Caco-2 (cell line): ENCODE data around the gene DOCK2. TPM values are rescaled to one million over a fixed set of nuclear protein-coding genes. Genes with fewer than 3 reads are reported as not detected.

Experiments
- BruUV-seq: library from RNA; stranded (reverse); fragments of 400-500 nt; replicated peaks from 2 replicates; lab custom pipeline; 2021; lab: Mats Ljungman, UMichigan
- CTCF ChIA-PET: fragments of 300-600 bp; sonication (Branson Sonifier 250); formaldehyde crosslinking; loops from one replicate; lab custom pipeline; 2022; ENCODE audit warnings: antibody characterized with exemption; lab: Charles Lee
- POLR2A ChIA-PET: fragments of 300-600 bp; sonication (Branson Sonifier 250); formaldehyde crosslinking; loops from one replicate; lab custom pipeline; 2022; ENCODE audit warnings: antibody characterized with exemption; lab: Charles Lee
- DNase-seq, 2 experiments: peaks; one replicate each; pipeline versions ENCODE4 v3.0.0 to v3.0.0-alpha.2; 2020 to 2022
- H3K27me3 ChIP-seq: replicated peaks from 2 replicates; pipeline ENCODE4 v1.6.0; 2011; ENCODE audit warnings: low read length; ENCODE audit not compliant: control insufficient read depth, insufficient read depth
- H3K36me3 ChIP-seq: 2 replicates; pipeline ENCODE4 v1.5.1; 2011; ENCODE audit warnings: low read length; ENCODE audit not compliant: control insufficient read depth, insufficient read depth
- H3K4me1 ChIP-seq: fragments of 250-450 bp; sonication (Bioruptor Pico); 2 replicates; pipeline ENCODE4 v1.5.1; 2020; ENCODE audit warnings: mild to moderate bottlenecking
- H3K4me3 ChIP-seq: 2 replicates; pipeline ENCODE4 v1.5.1; 2011; ENCODE audit warnings: low read depth, mild to moderate bottlenecking, control low read depth, low read length
- H3K9me3 ChIP-seq: fragments of 250-450 bp; sonication (Bioruptor Pico); 2 replicates; pipeline ENCODE4 v1.5.1; 2020; ENCODE audit warnings: mild to moderate bottlenecking, moderate library complexity
- H3K27ac Mint-ChIP-seq: one replicate; pipeline ENCODE4 v1.8.0; 2022; ENCODE audit warnings: mixed read lengths; ENCODE audit not compliant: unreplicated experiment
- H3K27me3 Mint-ChIP-seq: one replicate; pipeline ENCODE4 v1.8.0; 2022; ENCODE audit warnings: mixed read lengths; ENCODE audit not compliant: insufficient read depth, unreplicated experiment
- H3K36me3 Mint-ChIP-seq: one replicate; pipeline ENCODE4 v1.8.0; 2022; ENCODE audit warnings: mild to moderate bottlenecking, mixed read lengths; ENCODE audit not compliant: insufficient read depth, unreplicated experiment
- H3K4me1 Mint-ChIP-seq: one replicate; pipeline ENCODE4 v1.8.0; 2022; ENCODE audit warnings: low read depth, mixed read lengths; ENCODE audit not compliant: unreplicated experiment
- H3K4me3 Mint-ChIP-seq: one replicate; pipeline ENCODE4 v1.8.0; 2022; ENCODE audit warnings: mild to moderate bottlenecking, moderate library complexity, mixed read lengths; ENCODE audit not compliant: unreplicated experiment
- H3K9me3 Mint-ChIP-seq: one replicate; pipeline ENCODE4 v1.8.0; 2022; ENCODE audit warnings: mixed read lengths; ENCODE audit not compliant: unreplicated experiment
- CTCF ChIP-seq, 2 experiments: fragments of 200-600 bp in 1 of 2; IDR thresholded peaks; 1 replicate in 1 of 2; 2 replicates in 1 of 2; pipeline versions ENCODE4 v1.5.1 to v1.8.0; 2011 to 2022; ENCODE audit warnings: antibody characterized with exemption in 1 of 2, control low read depth in 1 of 2, inconsistent platforms in 1 of 2, low read depth in 1 of 2, low read length in 1 of 2, mild to moderate bottlenecking in 1 of 2, moderate library complexity in 1 of 2; ENCODE audit not compliant: insufficient read depth in 1 of 2, severe bottlenecking in 1 of 2, unreplicated experiment in 1 of 2
- intact Hi-C: fragments of 100-400 bp; cut with micrococcal nuclease; formaldehyde crosslinking; loops from one replicate; pipeline ENCODE4 v1.10.0; 2022; ENCODE audit not compliant: unreplicated experiment
- total RNA-seq: library from RNA; stranded (reverse); gene quantifications from 2 replicates; pipeline ENCODE4 v1.2.3, GENCODE V29; 2022

DOCK2 gene
- total RNA-seq, 1 experiment from 2014 or later, result 0.09 TPM

- Mint-ChIP-seq H3K4me3 (no peak overlapping the region), H3K9me3 (no peaks in the 10 kb centered on the region), H3K4me1 (no peaks in the 10 kb centered on the region), H3K27ac (no peak overlapping the region), H3K36me3 (no peaks in the 10 kb centered on the region), H3K27me3 (peaks cover 10% of the 10 kb centered on the region)
- Histone ChIP-seq H3K9me3 (no peaks in the 10 kb centered on the region), H3K36me3 (no peaks in the 10 kb centered on the region), H3K4me3 (no peak overlapping the region), H3K27me3 (no peaks in the 10 kb centered on the region; the same call in 1 of the 2 replicates), H3K4me1 (no peaks in the 10 kb centered on the region)
- DNase-seq, result no peak
- POLR2A ChIA-PET, result no interaction called here
- intact Hi-C loops, result no loop called here
- no TSS peak for BruUV-seq
- CTCF ChIA-PET, result no interaction called here
- no peak for TF ChIP-seq CTCF (IDR thresholded peaks at IDR 0.05; ENCODE audit: insufficient read depth in 1 of 2, low read depth in 1 of 2, low read length in 1 of 2, severe bottlenecking in 1 of 2, unreplicated experiment in 1 of 2)
Measured at GRCh38 chr5:169760229-169760628, 123.2 kb downstream of the DOCK2 start.

GRCh38 chr5:169762338-169763095 is 125.4 kb downstream of the DOCK2 start:
- POLR2A ChIA-PET, result no interaction called here
- H3K4me3 ChIP-seq, result no peak overlapping the region
- CTCF ChIA-PET, result no interaction called here
- Mint-ChIP-seq H3K27me3 (peaks cover 10% of the 10 kb centered on the region), H3K4me3 (no peak overlapping the region), H3K9me3 (no peaks in the 10 kb centered on the region), H3K27ac (no peak overlapping the region), H3K4me1 (no peaks in the 10 kb centered on the region), H3K36me3 (no peaks in the 10 kb centered on the region)
- H3K27me3 ChIP-seq, result no peaks in the 10 kb centered on the region; the same call in 1 of the 2 replicates
- no peak for DNase-seq
- no peaks in the 10 kb centered on the region for H3K36me3 ChIP-seq
- no peak for TF ChIP-seq CTCF (IDR thresholded peaks at IDR 0.05; ENCODE audit: insufficient read depth in 1 of 2, low read depth in 1 of 2, low read length in 1 of 2, severe bottlenecking in 1 of 2, unreplicated experiment in 1 of 2)
- intact Hi-C loops, result no loop called here
- no peaks in the 10 kb centered on the region for H3K9me3 ChIP-seq
- no TSS peak for BruUV-seq
- H3K4me1 ChIP-seq, result no peaks in the 10 kb centered on the region

- Histone ChIP-seq H3K27me3 (no peaks in the 10 kb centered on the region; the same call in 1 of the 2 replicates), H3K4me1 (no peaks in the 10 kb centered on the region), H3K36me3 (no peaks in the 10 kb centered on the region), H3K4me3 (no peak overlapping the region), H3K9me3 (no peaks in the 10 kb centered on the region)
- POLR2A ChIA-PET, result no interaction called here
- H3K27me3 Mint-ChIP-seq, result peaks cover 10% of the 10 kb centered on the region
- no TSS peak for BruUV-seq
- no peak overlapping the region for H3K27ac Mint-ChIP-seq
- H3K36me3 Mint-ChIP-seq, result no peaks in the 10 kb centered on the region
- no peaks in the 10 kb centered on the region for H3K4me1 Mint-ChIP-seq
- CTCF ChIA-PET, result no interaction called here
- no peak for DNase-seq
- intact Hi-C loops, result no loop called here
- no peak for TF ChIP-seq CTCF (IDR thresholded peaks at IDR 0.05; ENCODE audit: insufficient read depth in 1 of 2, low read depth in 1 of 2, low read length in 1 of 2, severe bottlenecking in 1 of 2, unreplicated experiment in 1 of 2)
- H3K4me3 Mint-ChIP-seq, result no peak overlapping the region
- no peaks in the 10 kb centered on the region for H3K9me3 Mint-ChIP-seq
Measured at GRCh38 chr5:169763376-169764017, 126.4 kb downstream of the DOCK2 start.
